NCI-H524 treated with DMSO at 0.1 percent for 48 hours (cell line): Measurements from ENCODE around the gene FLT3LG.

Source experiments
- DNase-seq: peaks from one replicate; lab custom pipeline; 2025; lab: John Stamatoyannopoulos, UW

Gene FLT3LG

GRCh38 chr19:49513746-49514118 is 39.7 kb downstream of the FLT3LG start:
- DNase-seq, result no peak

- no peak for DNase-seq
Measured at GRCh38 chr19:49514151-49514550, 40.1 kb downstream of the FLT3LG start.

GRCh38 chr19:49515767-49516166 is 41.8 kb downstream of the FLT3LG start:
- no peak for DNase-seq

- DNase-seq, result no peak
Measured at GRCh38 chr19:49518033-49518432, 44.0 kb downstream of the FLT3LG start.

GRCh38 chr19:49520705-49521319 is 46.8 kb downstream of the FLT3LG start:
- DNase-seq, result no peak

- DNase-seq, result no peak
Measured at GRCh38 chr19:49524812-49525455, 50.9 kb downstream of the FLT3LG start.

- no peak for DNase-seq
Measured at GRCh38 chr19:49528211-49528771, 54.3 kb downstream of the FLT3LG start.

- DNase-seq, result no peak
Measured at GRCh38 chr19:49530708-49531107, 56.7 kb downstream of the FLT3LG start.

- no peak for DNase-seq
Measured at GRCh38 chr19:49533551-49534488, 59.8 kb downstream of the FLT3LG start.

- DNase-seq, result no peak
Measured at GRCh38 chr19:49534632-49535385, 60.8 kb downstream of the FLT3LG start.
